Activated T-helper 2 cell treated with anti-CD3 and anti-CD28 coated beads, Interferon-gamma antibody, Interleukin-2, Interleukin-4, amounts not matched to agents 10 μg/mL and 5 μg/mL and 100 μg/mL, durations not matched to agents 14 hours and 24 hours and 36 hours (primary cell): ENCODE data around the gene ENTPD8. TPM values are rescaled to one million over a fixed set of nuclear protein-coding genes. Genes with fewer than 3 reads are reported as not detected.

Source experiments
- DNase-seq: peaks from one replicate; pipeline ENCODE4 v3.0.0; 2021; ENCODE audit warnings: low spot score
- H3K27ac Mint-ChIP-seq: one replicate; pipeline ENCODE4 v1.8.0; 2021; ENCODE audit warnings: mixed read lengths
- H3K27me3 Mint-ChIP-seq: one replicate; pipeline ENCODE4 v1.8.0; 2021; ENCODE audit warnings: low read depth, mixed read lengths
- H3K36me3 Mint-ChIP-seq: one replicate; pipeline ENCODE4 v1.8.0; 2021; ENCODE audit warnings: low read depth, mixed read lengths
- H3K4me1 Mint-ChIP-seq: one replicate; pipeline ENCODE4 v1.8.0; 2021; ENCODE audit warnings: low read depth, mixed read lengths
- H3K4me3 Mint-ChIP-seq: one replicate; pipeline ENCODE4 v1.8.0; 2021; ENCODE audit warnings: low read depth, mild to moderate bottlenecking, moderate library complexity, mixed read lengths
- H3K9me3 Mint-ChIP-seq: one replicate; pipeline ENCODE4 v1.8.0; 2021; ENCODE audit warnings: mixed read lengths
- intact Hi-C: fragments of 100-400 bp; cut with micrococcal nuclease; formaldehyde crosslinking; loops from one replicate; pipeline ENCODE4 v1.15.1; 2023
- total RNA-seq: library from RNA; stranded (reverse); gene quantifications from 2 replicates; pipeline ENCODE4 v1.2.3, GENCODE V29; 2022

ENTPD8 gene
- not detected in 2 replicates for total RNA-seq

GRCh38 chr9:137441289-137441934 is at the start of gene ENTPD8:
Gene ENTPD8 (minus strand): TSS chr9:137441357. CDS start chr9:137438285, 3,072 bp downstream.
- H3K27ac Mint-ChIP-seq, result no peak within 1 kb of the TSS
- peaks cover 11% of the 10 kb centered on the region for H3K27me3 Mint-ChIP-seq
- intact Hi-C loops, result no loop called here
- peaks cover 9% of the 10 kb centered on the region for H3K4me1 Mint-ChIP-seq
- no peak for DNase-seq
- H3K9me3 Mint-ChIP-seq, result no peaks in the 10 kb centered on the region
- peak within 1 kb of the TSS; percentile 68 for H3K4me3 Mint-ChIP-seq
- H3K36me3 Mint-ChIP-seq, result no peaks in the 10 kb centered on the region

- Mint-ChIP-seq H3K9me3 (no peaks in the 10 kb centered on the region), H3K36me3 (no peaks in the 10 kb centered on the region), H3K4me1 (peaks cover 15% of the 10 kb centered on the region), H3K27me3 (no peaks in the 10 kb centered on the region), H3K4me3 (no peak overlapping the region), H3K27ac (no peak overlapping the region)
- no peak for DNase-seq
- intact Hi-C loops, result no loop called here
Observed at GRCh38 chr9:137490532-137491186, 49.5 kb upstream of the ENTPD8 start.

GRCh38 chr9:137488906-137489305 is 47.7 kb upstream of the ENTPD8 start:
- Mint-ChIP-seq H3K4me1 (peaks cover 11% of the 10 kb centered on the region), H3K27me3 (no peaks in the 10 kb centered on the region), H3K36me3 (no peaks in the 10 kb centered on the region), H3K4me3 (no peak overlapping the region), H3K27ac (no peak overlapping the region), H3K9me3 (no peaks in the 10 kb centered on the region)
- DNase-seq, result no peak
- intact Hi-C loops, result no loop called here

GRCh38 chr9:137488327-137488653 is 47.1 kb upstream of the ENTPD8 start:
- intact Hi-C loops, result no loop called here
- Mint-ChIP-seq H3K4me3 (no peak overlapping the region), H3K4me1 (peaks cover 11% of the 10 kb centered on the region), H3K9me3 (no peaks in the 10 kb centered on the region), H3K36me3 (no peaks in the 10 kb centered on the region), H3K27ac (no peak overlapping the region), H3K27me3 (no peaks in the 10 kb centered on the region)
- DNase-seq, result no peak

- no peak overlapping the region for H3K27ac Mint-ChIP-seq
- intact Hi-C loops, result no loop called here
- DNase-seq, result no peak
- no peaks in the 10 kb centered on the region for H3K36me3 Mint-ChIP-seq
- no peak overlapping the region for H3K4me3 Mint-ChIP-seq
- H3K4me1 Mint-ChIP-seq, result peaks cover 11% of the 10 kb centered on the region
- H3K9me3 Mint-ChIP-seq, result no peaks in the 10 kb centered on the region
- H3K27me3 Mint-ChIP-seq, result no peaks in the 10 kb centered on the region
Observed at GRCh38 chr9:137487454-137488326, 46.5 kb upstream of the ENTPD8 start.

GRCh38 chr9:137486545-137487453 is 45.6 kb upstream of the ENTPD8 start:
- Mint-ChIP-seq H3K27me3 (no peaks in the 10 kb centered on the region), H3K27ac (no peak overlapping the region), H3K4me3 (no peak overlapping the region), H3K4me1 (peaks cover 15% of the 10 kb centered on the region), H3K36me3 (no peaks in the 10 kb centered on the region), H3K9me3 (no peaks in the 10 kb centered on the region)
- no peak for DNase-seq
- intact Hi-C loops, result no loop called here

GRCh38 chr9:137486141-137486490 is 45.0 kb upstream of the ENTPD8 start:
- Mint-ChIP-seq H3K4me1 (peaks cover 16% of the 10 kb centered on the region), H3K9me3 (no peaks in the 10 kb centered on the region), H3K27ac (no peak overlapping the region), H3K4me3 (no peak overlapping the region), H3K36me3 (no peaks in the 10 kb centered on the region), H3K27me3 (no peaks in the 10 kb centered on the region)
- no peak for DNase-seq
- intact Hi-C loops, result no loop called here

- Mint-ChIP-seq H3K4me3 (no peak overlapping the region), H3K27me3 (no peaks in the 10 kb centered on the region), H3K27ac (no peak overlapping the region), H3K9me3 (no peaks in the 10 kb centered on the region), H3K4me1 (peaks cover 11% of the 10 kb centered on the region), H3K36me3 (no peaks in the 10 kb centered on the region)
- DNase-seq, result no peak
- intact Hi-C loops, result no loop called here
Observed at GRCh38 chr9:137485343-137486140, 44.4 kb upstream of the ENTPD8 start.

- peaks cover 9% of the 10 kb centered on the region for H3K4me1 Mint-ChIP-seq
- H3K4me3 Mint-ChIP-seq, result no peak overlapping the region
- no peak for DNase-seq
- no peaks in the 10 kb centered on the region for H3K9me3 Mint-ChIP-seq
- H3K27me3 Mint-ChIP-seq, result no peaks in the 10 kb centered on the region
- no peaks in the 10 kb centered on the region for H3K36me3 Mint-ChIP-seq
- no peak overlapping the region for H3K27ac Mint-ChIP-seq
- intact Hi-C loops, result no loop called here
Observed at GRCh38 chr9:137484551-137485315, 43.6 kb upstream of the ENTPD8 start.

- Mint-ChIP-seq H3K36me3 (no peaks in the 10 kb centered on the region), H3K9me3 (no peaks in the 10 kb centered on the region), H3K4me3 (no peak overlapping the region), H3K4me1 (peaks cover 9% of the 10 kb centered on the region), H3K27ac (no peak overlapping the region), H3K27me3 (no peaks in the 10 kb centered on the region)
- DNase-seq, result no peak
- intact Hi-C loops, result no loop called here
Observed at GRCh38 chr9:137482094-137482781, 41.1 kb upstream of the ENTPD8 start.
